SKM-1 treated with dmso at 0.1 percent for 144 hours (cell line): Measurements from ENCODE around the gene PGAP1.

Source experiments
- DNase-seq: peaks from one replicate; lab custom pipeline; 2025; ENCODE audit not compliant: unreplicated experiment; lab: John Stamatoyannopoulos, UW

Gene PGAP1

DNA sequence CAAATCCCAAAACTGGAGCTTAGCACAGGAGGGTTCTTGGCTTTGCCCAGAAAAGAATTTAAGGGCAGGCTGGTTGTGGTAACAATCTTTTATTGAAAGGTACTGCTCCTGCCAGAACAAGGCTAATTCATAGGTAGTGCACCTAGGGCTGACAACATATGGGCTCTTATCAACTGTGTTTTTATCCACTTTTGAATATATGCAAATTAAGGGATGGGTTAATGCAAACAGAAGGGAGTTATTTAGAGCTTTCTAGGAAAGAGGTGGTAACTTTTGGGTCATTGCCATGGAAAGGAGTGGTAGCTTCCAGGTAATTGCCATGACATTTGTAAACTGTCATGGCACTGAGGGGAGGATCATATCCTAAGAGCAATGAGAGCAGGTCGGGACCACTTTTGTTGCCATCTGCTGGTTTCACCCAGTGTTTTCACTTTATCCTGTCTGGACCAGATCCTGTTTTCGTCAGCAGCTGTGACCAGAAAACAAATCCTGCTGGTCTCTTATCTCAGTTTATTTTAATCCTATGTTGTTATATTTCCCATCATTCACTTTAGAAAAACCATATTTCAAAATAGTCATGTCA is 118.3 kb downstream of the PGAP1 start:
- no peak for DNase-seq

DNA sequence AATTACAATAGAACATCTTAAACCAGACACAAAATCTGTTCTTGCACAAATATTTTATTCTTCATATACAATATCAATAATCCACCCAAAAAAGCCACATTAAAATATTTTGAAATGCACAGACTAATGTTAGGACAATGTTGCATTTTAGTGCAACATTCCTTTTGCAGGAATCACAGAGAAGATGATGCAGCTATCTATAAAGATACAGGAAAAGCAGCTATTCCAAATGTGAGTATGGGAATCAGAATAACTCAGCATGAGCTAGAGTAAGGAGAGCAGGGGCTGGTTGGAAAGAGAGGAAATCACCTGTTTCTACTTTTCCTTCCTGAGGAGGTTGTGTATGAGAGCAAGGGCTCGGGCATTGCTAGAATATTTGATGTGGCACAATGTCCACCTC is 122.1 kb downstream of the PGAP1 start:
- DNase-seq = no peak

DNA sequence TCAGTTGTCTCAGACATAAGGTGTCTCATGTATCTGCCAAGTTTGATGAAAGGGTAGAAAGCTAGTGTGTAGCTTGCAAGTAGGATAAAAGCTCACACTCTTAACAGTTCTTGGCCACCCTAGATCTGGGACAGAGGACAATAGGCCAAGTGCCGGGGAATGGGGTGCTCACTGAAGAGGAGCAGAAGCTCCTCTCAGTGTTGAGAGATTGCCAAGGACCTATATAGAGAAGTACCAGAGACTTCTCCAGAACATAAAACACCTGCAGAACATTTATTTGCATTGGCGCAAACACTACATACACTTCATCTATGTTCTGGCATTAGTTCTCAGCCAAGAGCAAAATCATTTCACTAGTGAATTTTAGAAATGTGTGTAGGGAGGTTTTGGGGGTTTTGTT is 124.1 kb downstream of the PGAP1 start:
- no peak for DNase-seq

DNA sequence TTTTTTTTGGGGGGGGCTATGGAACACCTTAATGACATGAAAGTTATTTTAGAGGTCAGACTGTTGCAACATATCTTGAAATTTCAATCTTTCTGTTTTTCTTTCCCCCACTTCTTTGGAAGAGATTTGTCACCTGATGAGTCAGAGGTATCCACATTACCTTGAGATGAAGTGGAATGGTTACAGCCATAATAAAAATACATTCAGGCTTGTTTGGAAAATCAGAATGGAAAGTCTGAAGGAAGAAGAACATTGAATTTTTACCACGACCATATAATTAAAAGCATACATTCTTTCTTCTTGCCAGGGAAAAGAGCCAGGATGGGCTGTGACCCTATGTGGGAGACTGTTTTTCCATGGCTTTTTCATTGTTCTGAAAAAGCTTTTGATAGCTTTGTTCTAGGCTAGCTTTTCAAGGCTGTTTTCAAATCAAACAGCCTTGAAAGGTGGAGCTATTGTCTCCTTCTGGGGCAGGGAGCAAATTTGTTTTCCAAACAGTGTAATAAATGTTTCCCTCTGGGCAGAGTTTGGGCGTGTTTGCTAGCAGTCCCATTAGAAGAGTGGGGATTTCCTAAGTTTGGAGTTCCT is 124.7 kb downstream of the PGAP1 start:
- no peak for DNase-seq

DNA sequence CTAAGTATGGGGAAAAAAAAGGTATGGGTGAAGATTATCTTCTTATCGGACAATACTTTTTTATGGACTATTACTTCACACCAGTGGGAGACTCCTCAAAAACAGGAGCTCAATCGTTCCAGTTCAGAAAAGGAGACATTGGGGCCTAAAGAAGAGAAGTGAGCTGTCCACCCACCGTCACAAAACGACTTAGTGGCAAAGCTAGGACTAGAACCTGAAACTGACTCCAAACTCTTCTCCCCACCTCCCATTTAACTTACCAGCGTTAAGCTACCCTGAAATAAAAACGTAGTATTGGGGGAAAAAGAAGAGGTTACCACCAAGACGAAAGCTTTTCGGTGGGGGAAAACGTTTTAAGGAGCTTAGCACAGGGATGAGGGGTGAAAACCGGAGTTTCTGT is 127.5 kb downstream of the PGAP1 start:
- no peak for DNase-seq

DNA sequence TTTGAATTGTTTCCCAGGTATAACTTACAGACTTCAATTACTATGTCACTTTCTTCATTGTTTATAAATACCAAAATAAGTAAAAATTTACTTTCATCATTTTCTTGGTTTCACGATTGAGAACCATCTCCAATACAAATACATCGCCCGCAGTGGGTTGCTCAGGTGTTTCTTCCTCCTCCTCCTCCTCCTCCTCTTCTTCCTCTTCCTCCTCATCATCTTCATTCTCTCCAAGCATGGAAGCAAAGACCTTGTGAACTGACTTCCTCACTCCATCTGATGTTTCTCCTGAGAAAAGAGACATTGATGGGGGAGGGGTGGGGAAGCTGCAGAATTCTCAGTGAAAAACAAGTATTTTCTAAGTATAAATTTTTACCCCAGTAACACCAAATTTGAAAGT is 133.6 kb downstream of the PGAP1 start:
- DNase-seq = no peak

DNA sequence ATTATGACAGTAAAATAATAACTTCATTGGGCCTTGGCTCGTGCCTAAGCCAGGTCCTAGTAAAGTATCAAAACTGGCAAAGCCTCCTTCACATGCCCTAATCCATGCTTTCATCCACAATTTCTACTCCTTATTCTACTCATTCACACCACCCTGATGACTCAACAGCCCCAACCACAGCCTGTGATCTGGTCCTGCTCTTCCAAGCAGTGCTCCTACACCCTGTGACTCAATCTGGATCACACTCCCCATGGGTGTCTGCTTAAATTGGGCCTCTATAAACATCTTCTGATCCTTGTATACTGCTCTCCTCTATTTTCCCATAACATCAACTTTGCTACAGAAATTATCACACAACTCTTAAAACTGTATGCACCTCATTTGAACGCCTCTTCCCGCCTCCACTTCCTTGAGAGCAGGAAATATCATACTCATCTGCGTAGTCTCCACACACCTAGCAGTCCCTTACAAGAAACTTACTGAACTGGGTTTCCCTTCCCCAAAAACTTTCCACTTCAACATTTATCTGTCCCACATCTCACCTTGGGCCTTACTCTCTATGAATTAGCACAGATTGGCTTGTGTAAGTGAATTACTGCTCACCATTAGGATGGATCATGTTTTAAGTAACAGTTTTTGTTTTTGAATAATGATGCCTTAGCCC is 142.9 kb downstream of the PGAP1 start:
- DNase-seq = no peak
